RWPE1 (cell line): Measurements from ENCODE around the gene CTIF.

Experiments
- CTCF ChIA-PET: fragments of 350-600 bp; sonication (Branson Sonifier 250); formaldehyde crosslinking; extraction: SDS; loops from one replicate; lab custom pipeline; 2021; lab: Yijun Ruan, JAX
- POLR2A ChIA-PET: fragments of 400-600 bp; formaldehyde crosslinking; extraction: SDS; loops from one replicate; lab custom pipeline; 2020; ENCODE audit warnings: antibody characterized with exemption; ENCODE audit not compliant: low non-redundant PET; lab: Yijun Ruan, JAX
- DNase-seq: peaks from one replicate; pipeline ENCODE4 v3.0.0; 2012; ENCODE audit warnings: low spot score
- H3K27ac ChIP-seq: fragments of 450-650 bp; 2 replicates; pipeline ENCODE4 v1.5.1; 2017
- TF ChIP-seq, protein P1 (sequence below): fragments of 450-650 bp; conservative IDR thresholded peaks from 2 replicates; pipeline ENCODE4 v1.5.1; 2017; ENCODE audit warnings: low read depth, mild to moderate bottlenecking

CTIF gene

DNA sequence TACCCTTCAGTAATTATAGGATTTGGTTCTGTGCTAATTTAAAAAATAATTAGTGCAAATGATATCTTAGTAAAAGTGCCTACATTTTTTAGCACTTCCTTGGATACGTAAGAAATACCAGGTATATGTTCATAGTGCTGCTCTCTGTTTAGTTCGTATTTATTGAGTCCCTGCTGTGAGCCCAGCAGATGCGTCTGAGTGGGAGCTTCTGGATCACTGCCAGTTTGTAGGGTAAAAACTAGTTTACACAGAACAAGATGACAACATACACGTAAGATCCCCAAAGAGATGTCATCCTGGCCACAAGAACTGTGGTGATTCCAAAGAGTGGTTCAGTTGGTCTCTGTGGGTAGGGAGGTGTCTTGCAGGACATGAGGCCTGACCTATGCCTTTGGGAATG, 103.2 kb downstream of the CTIF start:
- no peak for DNase-seq
- no peak overlapping the region for H3K27ac ChIP-seq
- ChIA-PET POLR2A (no interaction called here), CTCF (no interaction called here)
- TF ChIP-seq, protein P1, sequence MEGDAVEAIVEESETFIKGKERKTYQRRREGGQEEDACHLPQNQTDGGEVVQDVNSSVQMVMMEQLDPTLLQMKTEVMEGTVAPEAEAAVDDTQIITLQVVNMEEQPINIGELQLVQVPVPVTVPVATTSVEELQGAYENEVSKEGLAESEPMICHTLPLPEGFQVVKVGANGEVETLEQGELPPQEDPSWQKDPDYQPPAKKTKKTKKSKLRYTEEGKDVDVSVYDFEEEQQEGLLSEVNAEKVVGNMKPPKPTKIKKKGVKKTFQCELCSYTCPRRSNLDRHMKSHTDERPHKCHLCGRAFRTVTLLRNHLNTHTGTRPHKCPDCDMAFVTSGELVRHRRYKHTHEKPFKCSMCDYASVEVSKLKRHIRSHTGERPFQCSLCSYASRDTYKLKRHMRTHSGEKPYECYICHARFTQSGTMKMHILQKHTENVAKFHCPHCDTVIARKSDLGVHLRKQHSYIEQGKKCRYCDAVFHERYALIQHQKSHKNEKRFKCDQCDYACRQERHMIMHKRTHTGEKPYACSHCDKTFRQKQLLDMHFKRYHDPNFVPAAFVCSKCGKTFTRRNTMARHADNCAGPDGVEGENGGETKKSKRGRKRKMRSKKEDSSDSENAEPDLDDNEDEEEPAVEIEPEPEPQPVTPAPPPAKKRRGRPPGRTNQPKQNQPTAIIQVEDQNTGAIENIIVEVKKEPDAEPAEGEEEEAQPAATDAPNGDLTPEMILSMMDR = no peak

DNA sequence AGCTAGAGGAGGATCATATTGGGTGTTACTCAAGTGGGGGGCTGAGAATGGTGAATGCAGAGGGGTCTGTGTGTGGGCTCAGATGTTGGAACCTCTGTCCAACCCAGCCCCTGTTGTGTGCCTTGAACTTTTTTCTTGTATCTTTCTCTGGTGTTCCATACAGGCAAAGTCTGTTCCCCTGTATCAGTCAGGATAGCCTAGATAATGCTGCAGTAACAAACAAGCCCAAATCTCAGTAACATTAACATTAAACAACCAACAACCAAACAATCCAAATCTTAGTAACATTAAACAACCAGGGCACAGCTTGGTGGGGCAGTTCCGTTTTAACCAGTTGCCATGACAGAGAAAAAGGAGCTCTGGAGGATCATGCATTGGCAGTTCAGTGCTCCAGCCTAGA, 103.7 kb downstream of the CTIF start:
- no peak overlapping the region for H3K27ac ChIP-seq
- TF ChIP-seq, protein P1 = no peak
- ChIA-PET POLR2A (no interaction called here), CTCF (no interaction called here)
- DNase-seq = no peak

DNA sequence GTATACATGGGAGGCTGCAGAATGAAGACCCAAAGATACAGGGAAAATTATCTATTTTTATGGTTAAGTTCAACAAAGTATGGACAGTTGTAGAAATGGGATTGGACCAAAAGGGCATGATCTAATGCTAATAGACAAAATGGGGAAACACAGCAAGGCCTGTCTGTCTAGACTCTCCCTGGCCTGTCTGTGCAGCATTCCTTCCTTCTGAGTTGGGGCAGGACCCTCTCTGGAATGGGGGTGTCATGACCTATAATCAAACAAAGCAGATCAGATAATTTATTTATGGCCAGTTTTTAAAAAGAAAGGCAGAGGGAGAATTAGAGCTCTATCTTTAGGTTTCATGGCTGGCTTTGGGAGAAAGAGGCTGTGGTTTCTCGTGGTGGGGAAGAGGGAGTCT, 104.4 kb downstream of the CTIF start:
- no peak overlapping the region for H3K27ac ChIP-seq
- POLR2A ChIA-PET = no interaction called here
- TF ChIP-seq, protein P1 = no peak
- CTCF ChIA-PET = no interaction called here
- DNase-seq = no peak

DNA sequence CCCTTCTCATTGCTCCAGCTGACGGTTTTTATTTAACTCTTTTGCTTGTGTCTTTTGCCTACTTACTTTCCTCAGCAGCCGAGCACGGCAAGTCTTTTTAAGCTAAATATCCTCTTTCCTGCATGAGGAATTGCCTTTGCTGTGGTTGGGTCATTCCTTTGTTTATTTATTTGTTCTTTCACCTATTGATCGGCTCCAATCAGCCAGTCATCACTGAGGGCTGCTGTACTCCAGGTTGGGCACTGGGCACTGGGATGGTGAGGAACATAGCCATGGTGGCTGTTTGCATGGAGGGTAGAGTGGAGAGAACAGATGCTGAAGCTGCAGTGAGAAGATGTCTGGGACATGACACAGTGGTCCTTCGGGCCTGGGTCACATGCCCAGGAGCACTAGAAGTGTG, 105.2 kb downstream of the CTIF start:
- no peak for DNase-seq
- TF ChIP-seq, protein P1 = no peak
- ChIA-PET POLR2A (no interaction called here), CTCF (no interaction called here)
- no peak overlapping the region for H3K27ac ChIP-seq

DNA sequence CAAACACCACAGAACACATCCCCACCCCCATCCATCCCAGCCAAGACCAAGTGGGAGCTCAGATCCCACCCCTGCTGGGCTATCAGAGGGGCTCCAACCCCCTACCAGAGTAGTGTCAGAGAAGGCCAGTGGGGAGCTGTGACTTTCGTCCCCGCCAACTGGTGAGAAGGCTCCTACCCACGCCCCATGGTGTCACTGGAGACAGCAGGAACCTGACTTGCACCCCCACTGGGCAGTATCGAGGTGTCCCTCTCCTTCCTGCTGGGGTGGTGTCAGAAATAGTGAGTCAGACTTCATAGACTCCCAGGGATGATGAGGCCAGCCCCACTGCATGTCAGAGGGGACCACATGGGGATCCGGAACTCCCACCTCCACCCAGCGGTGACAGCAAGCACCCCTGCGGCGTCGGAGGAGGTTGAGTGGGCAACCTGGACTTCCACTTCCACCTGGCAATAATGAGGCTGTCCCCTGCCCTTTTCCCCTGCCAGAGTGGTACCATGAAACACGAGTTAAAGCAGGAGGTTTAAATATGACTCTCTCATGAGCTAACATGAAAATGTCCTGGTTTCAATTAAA, 106.7 kb downstream of the CTIF start:
- DNase-seq = no peak
- no peak overlapping the region for H3K27ac ChIP-seq
- TF ChIP-seq, protein P1 = no peak
- POLR2A ChIA-PET = no interaction called here
- CTCF ChIA-PET = no interaction called here

DNA sequence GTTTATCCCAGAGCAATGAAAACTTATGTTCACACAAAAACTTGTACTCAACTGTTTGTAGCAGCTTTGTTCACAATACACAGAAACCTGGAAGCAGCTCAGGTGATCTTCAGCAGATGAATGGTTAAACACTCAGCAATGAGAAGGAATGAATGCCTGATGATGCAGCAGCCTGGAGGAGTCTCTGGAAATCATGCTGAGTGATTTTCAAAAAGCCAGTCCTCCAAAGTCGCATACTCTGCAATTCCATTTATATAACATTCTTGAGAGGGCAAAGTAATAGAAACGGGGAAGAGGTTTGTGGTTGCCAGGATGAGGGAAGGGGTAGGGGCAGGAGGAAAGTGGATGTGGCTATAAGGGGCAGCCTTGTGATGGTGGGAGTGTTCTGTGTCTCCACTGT, 108.1 kb downstream of the CTIF start:
- TF ChIP-seq, protein P1 = no peak
- CTCF ChIA-PET = no interaction called here
- POLR2A ChIA-PET = no interaction called here
- no peak for DNase-seq
- H3K27ac ChIP-seq = no peak overlapping the region
